Measurements from ENCODE around the gene CD46.

CD46 gene

DNA sequence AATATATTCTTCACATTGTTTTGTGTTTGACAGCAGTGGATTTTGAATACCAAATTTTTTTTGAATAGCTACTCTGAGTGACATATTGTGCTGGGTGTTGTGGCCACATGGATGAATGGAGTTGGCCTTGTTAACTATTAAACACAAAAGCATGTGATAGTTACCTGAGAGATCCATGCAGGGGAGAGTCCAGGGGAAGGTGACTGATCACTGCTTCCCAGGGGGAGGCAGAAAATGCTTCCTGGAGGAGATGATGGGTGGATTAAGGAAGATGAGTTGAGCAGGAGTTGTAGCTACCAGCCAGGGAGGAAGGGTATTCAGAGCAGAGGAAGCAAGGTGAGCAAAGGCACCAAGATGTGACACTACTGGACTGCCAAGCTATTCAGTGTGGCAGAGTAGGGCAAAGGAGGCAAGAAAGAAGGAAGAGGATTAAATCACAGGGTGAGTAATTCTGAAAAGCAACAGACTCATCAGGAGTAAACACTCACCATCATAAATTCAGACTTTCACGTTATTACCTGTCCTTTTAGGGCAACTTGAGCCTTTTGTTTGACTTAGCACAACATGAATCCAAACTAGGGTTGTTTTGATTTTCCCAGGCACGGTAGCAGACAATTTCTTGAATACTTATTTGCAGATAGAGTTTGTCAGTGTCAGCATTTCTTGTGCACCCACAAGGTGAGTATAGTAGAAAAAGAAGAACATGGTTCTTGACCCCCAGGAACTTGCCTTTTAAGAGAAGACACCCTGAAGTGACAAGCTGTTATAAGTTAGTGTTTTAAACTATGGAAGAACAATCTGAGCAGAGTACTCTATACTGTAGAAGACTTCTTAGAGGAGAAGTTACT is 4.2 kb downstream of the CD46 start:
- TF ChIP-seq SIN3A (IDR thresholded peaks at IDR 0.05; ENCODE audit: borderline replicate concordance, insufficient read depth, low read length): no peak
- no peak for TF ChIP-seq POLR2AphosphoS5 (IDR thresholded peaks at IDR 0.05; ENCODE audit: low read depth, low read length)

DNA sequence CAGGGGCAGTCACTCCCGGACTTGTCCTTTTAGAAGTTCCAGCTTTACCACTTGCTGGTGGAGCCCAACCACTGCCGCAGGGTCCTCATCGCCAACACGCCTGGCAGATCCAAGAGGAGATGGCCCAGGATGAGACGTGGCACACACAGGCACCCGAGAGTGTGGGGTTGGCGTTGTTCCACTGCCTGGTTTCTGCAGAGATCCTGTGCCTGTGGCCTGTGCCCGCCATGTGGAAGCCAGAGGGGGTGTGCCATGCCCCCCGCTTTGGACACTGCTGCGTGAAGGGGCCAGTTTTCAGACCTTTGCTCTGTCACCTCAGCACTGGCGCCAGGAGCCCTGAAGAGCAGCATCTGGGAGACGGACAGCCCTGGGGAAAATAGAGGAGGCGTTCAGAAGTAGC is 10.8 kb downstream of the CD46 start:
- no peak for TF ChIP-seq TAF1 (IDR thresholded peaks at IDR 0.05; ENCODE audit: borderline replicate concordance, insufficient read depth, low read length)
- TF ChIP-seq, protein P1, sequence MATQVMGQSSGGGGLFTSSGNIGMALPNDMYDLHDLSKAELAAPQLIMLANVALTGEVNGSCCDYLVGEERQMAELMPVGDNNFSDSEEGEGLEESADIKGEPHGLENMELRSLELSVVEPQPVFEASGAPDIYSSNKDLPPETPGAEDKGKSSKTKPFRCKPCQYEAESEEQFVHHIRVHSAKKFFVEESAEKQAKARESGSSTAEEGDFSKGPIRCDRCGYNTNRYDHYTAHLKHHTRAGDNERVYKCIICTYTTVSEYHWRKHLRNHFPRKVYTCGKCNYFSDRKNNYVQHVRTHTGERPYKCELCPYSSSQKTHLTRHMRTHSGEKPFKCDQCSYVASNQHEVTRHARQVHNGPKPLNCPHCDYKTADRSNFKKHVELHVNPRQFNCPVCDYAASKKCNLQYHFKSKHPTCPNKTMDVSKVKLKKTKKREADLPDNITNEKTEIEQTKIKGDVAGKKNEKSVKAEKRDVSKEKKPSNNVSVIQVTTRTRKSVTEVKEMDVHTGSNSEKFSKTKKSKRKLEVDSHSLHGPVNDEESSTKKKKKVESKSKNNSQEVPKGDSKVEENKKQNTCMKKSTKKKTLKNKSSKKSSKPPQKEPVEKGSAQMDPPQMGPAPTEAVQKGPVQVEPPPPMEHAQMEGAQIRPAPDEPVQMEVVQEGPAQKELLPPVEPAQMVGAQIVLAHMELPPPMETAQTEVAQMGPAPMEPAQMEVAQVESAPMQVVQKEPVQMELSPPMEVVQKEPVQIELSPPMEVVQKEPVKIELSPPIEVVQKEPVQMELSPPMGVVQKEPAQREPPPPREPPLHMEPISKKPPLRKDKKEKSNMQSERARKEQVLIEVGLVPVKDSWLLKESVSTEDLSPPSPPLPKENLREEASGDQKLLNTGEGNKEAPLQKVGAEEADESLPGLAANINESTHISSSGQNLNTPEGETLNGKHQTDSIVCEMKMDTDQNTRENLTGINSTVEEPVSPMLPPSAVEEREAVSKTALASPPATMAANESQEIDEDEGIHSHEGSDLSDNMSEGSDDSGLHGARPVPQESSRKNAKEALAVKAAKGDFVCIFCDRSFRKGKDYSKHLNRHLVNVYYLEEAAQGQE (IDR thresholded peaks at IDR 0.05; ENCODE audit: insufficient read depth in 1 of 2, low read depth in 2 of 2, low read length in 2 of 2): no peak
- no peak for TF ChIP-seq FOXP2 (optimal IDR thresholded peaks at IDR 0.05; ENCODE audit: borderline replicate concordance, extremely low read depth, extremely low read length, insufficient read depth)
- no peak for TF ChIP-seq SIN3A (IDR thresholded peaks at IDR 0.05; ENCODE audit: borderline replicate concordance, insufficient read depth, low read length)
- TF ChIP-seq POLR2AphosphoS5 (IDR thresholded peaks at IDR 0.05; ENCODE audit: low read depth, low read length): no peak

DNA sequence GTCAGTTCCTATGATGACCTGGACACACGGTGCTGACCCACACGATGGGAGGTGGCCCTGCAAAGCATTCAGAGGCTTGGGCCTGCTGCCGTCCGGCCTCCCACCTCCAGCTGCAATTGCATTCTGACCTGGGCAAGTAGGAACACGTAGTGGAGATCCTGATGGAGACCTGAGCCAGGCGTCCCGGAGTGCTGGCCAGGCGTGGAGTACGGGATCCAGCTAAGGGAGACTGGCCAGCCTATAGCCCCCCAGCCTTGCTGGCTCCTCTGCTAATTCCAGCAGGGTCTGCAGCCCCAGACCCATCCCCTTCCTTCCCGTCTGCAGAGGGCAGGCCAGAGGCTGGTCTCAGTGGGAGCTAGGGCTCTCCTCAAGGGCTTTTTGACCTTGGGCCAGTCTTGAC is 11.2 kb downstream of the CD46 start:
- TF ChIP-seq POLR2AphosphoS5 (IDR thresholded peaks at IDR 0.05; ENCODE audit: low read depth, low read length) (no peak), FOXP2 (optimal IDR thresholded peaks at IDR 0.05; ENCODE audit: borderline replicate concordance, extremely low read depth, extremely low read length, insufficient read depth) (no peak), TAF1 (IDR thresholded peaks at IDR 0.05; ENCODE audit: borderline replicate concordance, insufficient read depth, low read length) (no peak), SIN3A (IDR thresholded peaks at IDR 0.05; ENCODE audit: borderline replicate concordance, insufficient read depth, low read length) (no peak)
- TF ChIP-seq, protein P1 (IDR thresholded peaks at IDR 0.05; ENCODE audit: insufficient read depth in 1 of 2, low read depth in 2 of 2, low read length in 2 of 2): no peak

DNA sequence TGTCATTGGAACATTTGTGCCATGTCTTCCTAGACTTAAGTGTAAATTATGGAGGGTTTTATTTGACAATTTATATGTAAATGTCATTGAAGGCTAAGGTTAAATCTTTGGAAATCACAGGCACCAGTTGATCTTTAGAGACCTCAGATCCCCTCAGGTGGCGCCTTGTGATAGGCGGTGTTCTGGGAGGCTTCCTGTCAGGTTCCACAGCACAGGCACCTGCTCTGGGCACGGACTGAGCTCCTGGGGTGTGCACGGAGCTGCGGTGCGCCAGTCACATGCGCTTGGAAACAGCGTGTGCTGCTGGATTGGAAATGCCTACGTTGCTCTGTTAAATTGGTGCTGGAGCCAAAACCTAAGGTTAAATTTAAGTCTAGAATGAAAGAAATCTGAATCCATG is 12.1 kb downstream of the CD46 start:
- TF ChIP-seq, protein P1 (IDR thresholded peaks at IDR 0.05; ENCODE audit: insufficient read depth in 1 of 2, low read depth in 2 of 2, low read length in 2 of 2): no peak
- TF ChIP-seq SIN3A (IDR thresholded peaks at IDR 0.05; ENCODE audit: borderline replicate concordance, insufficient read depth, low read length) (no peak), TAF1 (IDR thresholded peaks at IDR 0.05; ENCODE audit: borderline replicate concordance, insufficient read depth, low read length) (no peak), FOXP2 (optimal IDR thresholded peaks at IDR 0.05; ENCODE audit: borderline replicate concordance, extremely low read depth, extremely low read length, insufficient read depth) (no peak), POLR2AphosphoS5 (IDR thresholded peaks at IDR 0.05; ENCODE audit: low read depth, low read length) (no peak)

DNA sequence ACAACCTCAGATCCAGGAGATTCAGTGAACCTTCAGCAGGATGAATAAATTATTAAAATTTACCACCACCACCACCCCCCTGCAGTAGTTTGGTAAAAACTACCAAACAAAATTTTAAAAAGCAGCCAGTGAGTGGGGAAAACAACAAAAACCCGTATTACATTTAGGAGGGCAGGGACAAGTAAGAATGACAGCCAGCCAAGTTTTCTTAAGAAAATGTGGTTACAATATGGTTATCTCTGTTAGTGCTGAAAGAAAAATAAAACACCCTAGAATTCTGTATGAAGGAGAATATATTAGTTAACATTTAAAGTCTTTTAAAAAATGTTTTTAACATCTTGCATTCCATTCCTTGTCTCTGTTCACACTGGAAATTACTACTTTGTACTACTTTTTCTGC is 14.7 kb downstream of the CD46 start:
- TF ChIP-seq POLR2AphosphoS5 (IDR thresholded peaks at IDR 0.05; ENCODE audit: low read depth, low read length): no peak

DNA sequence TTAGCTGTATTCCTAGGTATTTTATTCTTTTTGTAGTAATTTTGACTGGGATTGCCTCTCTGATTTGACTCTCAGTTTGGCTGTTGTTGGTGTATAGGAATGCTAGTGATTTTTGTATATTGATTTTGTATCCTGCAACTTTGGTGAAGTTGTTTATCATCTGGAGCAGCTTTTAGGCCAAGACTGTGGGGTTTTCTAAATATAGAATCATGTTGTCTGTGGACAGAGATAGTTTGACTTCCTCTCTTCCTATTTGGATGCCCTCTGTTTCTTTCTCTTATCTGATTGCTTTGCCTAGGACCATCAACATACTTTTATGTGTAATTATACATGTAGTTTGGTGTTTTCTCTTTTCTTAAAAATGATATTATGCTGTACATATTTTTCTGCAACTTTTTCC is 27.2 kb downstream of the CD46 start:
- TF ChIP-seq TAF1 (IDR thresholded peaks at IDR 0.05; ENCODE audit: borderline replicate concordance, insufficient read depth, low read length): no peak
- TF ChIP-seq FOXP2 (optimal IDR thresholded peaks at IDR 0.05; ENCODE audit: borderline replicate concordance, extremely low read depth, extremely low read length, insufficient read depth): no peak
- no peak for TF ChIP-seq POLR2AphosphoS5 (IDR thresholded peaks at IDR 0.05; ENCODE audit: low read depth, low read length)
- TF ChIP-seq SIN3A (IDR thresholded peaks at IDR 0.05; ENCODE audit: borderline replicate concordance, insufficient read depth, low read length): no peak
- TF ChIP-seq, protein P1 (IDR thresholded peaks at IDR 0.05; ENCODE audit: insufficient read depth in 1 of 2, low read depth in 2 of 2, low read length in 2 of 2): no peak
